Astrocyte of the cerebellum (primary cell): ENCODE results near the gene FANCD2.
"Not testable (repeated sequence)": the region's sequence is repeated elsewhere in the genome, so short reads cannot be mapped to it uniquely, and the experiment has no call there.

Experiments used
- DNase-seq: peaks from one replicate; pipeline ENCODE4 v3.0.0-alpha.2; 2011; ENCODE audit warnings: low read depth
- H3K4me3 ChIP-seq: 2 replicates; pipeline ENCODE4 v1.5.1; 2011; ENCODE audit warnings: mild to moderate bottlenecking, low read depth, low read length, moderate library complexity
- in situ Hi-C: cut with HindIII; loops from 2 replicates; pipeline ENCODE4 v1.10.0; 2017; ENCODE audit warnings: low sequenced_read_pairs
- TF ChIP-seq, protein P1 (sequence below): IDR thresholded peaks from 2 replicates; pipeline ENCODE4 v1.5.1; 2012; ENCODE audit warnings: low read length, low read depth, moderate library complexity, mild to moderate bottlenecking; ENCODE audit errors: missing control alignments

FANCD2 gene

DNA sequence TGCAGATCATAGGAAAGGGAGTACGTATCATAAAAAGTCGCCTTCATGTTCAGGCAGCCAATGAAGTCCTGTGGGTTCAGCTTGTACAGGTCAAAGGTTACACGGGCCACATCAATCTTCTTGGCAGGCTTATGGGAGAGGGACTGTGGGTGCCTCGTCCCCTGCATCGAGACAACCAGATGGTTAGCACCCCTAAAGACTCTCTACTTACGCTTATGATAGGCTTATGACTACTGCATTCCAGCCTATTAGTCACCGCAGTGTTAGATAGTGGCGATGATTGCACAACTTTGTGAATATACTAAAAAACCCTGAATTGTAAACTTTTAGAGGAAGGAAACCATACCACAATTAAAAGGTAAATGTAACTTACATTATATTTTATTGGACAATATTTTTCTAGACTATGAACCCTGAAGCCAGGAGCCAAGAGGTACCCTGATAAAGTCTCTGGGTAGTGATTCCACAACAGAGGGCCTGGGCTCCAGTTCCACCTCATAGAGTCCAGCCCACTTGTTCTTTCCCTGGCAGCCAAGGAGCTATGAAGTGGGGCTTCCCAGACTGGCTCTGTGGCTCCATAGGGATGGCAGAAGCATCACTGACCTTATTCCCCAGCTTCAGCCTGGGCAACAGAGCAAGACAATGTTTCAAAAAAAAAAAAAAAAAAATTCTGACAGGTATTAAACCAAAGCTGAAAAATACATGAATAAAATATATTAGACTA is 2.5 kb upstream of the FANCD2 start:
- H3K4me3 ChIP-seq = no peak overlapping the region
- TF ChIP-seq, protein P1, sequence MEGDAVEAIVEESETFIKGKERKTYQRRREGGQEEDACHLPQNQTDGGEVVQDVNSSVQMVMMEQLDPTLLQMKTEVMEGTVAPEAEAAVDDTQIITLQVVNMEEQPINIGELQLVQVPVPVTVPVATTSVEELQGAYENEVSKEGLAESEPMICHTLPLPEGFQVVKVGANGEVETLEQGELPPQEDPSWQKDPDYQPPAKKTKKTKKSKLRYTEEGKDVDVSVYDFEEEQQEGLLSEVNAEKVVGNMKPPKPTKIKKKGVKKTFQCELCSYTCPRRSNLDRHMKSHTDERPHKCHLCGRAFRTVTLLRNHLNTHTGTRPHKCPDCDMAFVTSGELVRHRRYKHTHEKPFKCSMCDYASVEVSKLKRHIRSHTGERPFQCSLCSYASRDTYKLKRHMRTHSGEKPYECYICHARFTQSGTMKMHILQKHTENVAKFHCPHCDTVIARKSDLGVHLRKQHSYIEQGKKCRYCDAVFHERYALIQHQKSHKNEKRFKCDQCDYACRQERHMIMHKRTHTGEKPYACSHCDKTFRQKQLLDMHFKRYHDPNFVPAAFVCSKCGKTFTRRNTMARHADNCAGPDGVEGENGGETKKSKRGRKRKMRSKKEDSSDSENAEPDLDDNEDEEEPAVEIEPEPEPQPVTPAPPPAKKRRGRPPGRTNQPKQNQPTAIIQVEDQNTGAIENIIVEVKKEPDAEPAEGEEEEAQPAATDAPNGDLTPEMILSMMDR = no peak
- in situ Hi-C loops = no loop called here
- peak; percentile 45 for DNase-seq

DNA sequence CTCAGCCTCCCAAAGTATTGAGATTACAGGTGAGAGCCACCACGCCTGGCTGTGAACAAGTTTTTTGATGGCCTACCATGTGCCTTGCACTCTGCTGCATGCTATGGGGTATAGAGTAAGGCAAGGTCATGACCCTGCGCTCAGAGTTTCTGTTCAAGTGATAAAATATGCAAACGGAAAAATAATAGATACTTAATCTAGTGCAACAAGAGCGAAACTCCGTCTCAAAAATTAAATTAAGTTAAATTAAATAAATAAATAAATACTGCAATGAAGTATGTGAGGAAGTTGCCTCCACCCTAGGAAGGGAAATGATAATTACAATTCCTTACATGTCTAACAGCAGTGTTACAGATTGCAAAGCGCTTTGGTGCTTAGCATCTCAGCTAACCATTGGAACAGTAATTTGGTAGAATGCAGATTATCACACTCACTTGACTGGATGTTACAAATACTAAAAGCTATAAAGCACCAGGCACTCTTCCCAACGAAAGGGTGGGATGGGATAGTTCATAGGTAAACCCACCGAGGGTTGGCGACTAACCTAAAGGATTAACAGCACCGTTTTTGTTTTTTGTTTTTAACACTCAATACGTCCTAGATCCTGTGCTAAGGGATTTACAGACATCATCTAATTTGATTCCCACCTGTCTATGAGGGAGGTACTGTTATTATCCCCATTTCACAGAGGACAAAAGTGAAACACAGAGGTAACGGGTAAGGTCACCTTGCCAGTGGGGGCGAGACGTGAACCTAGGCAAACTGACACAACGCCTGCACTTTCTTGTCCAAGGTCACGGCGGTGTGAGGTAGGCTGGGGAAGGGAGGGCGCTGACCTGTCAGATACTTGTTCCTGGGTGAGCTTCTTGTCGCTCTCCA is 793 bp upstream of the FANCD2 start:
- in situ Hi-C loops = no loop called here
- H3K4me3 ChIP-seq = peak overlapping the region; percentile 94
- TF ChIP-seq, protein P1 = no peak
- DNase-seq = no peak

DNA sequence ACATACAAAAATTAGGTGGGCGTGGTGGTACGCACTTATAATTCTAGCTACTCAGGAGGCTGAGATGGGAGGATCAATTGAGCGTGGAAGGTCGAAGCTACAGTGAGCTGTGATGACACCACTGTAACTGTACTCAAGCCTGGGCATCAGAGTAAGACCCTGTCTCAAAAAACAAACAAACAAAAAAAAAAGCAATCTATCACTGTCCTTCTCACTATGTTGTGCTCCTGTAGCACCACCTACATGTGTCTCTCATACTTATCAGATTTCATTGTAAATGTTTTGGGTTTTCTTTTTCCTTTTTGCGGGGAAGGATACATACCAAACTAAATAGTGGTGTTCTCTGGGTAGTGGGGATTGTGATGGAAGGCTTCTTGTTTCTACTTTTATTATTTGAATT is 14.8 kb downstream of the FANCD2 start:
- no peak overlapping the region for H3K4me3 ChIP-seq
- DNase-seq = no peak
- TF ChIP-seq, protein P1 = no peak
- in situ Hi-C loops = no loop called here

DNA sequence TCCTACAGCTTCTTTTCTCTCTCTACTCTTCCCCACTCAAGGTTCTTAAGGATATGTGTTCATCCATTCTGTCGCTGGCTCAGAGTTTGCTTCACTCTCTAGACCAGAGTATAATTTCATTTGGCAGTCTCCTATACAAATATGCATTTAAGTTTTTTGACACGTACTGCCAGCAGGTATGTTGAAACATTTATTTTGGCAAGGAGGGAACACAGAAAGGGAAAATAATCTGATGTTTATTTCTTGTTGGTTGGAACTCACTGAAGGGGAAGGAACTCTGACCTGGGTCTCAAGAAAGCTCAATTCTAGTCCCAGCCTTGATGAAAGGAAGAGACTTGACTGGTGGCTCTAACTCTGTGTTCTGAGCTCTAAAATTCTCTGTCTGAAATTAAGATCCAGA is 21.6 kb downstream of the FANCD2 start:
- TF ChIP-seq, protein P1 = no peak

DNA sequence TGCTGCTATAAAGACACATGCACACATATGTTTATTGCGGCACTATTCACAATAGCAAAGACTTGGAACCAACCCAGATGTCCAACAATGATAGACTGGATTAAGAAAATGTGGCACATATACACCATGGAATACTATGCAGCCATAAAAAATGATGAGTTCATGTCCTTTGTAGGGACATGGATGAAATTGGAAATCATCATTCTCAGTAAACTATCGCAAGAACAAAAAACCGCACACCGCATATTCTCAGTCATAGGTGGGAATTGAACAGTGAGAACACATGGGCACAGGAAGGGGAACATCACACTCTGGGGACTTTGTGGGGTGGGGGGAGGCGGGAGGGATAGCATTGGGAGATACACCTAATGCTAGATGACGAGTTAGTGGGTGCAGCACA is 26.8 kb downstream of the FANCD2 start:
- in situ Hi-C loops = loop anchor here (10.0 kb wide), 1 partner anchor 192 kb away; the partner anchor contains the start of gene TATDN2
- not testable (repeated sequence) for H3K4me3 ChIP-seq

More for the DNA sequence above, 21.6 kb downstream of the FANCD2 start:
- in situ Hi-C loops = no loop called here
- DNase-seq = no peak
- H3K4me3 ChIP-seq = no peak overlapping the region

DNA sequence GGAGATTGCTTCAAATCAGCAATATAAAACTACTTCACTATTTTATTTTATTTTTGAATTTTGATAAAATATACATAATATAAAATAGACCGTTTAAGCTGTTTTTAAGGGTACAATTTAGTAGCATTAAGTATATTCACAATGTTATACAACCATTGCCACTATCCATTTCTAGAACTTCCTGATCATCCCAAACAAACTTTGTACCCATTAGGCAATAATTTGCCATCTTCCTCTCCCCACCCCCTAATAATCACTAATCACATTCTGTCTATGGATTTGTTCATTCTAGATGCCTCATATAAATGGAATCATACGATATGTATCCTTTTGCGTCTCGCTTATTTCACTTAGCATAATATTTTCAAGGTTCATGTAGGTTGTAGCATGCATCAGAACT is 28.9 kb downstream of the FANCD2 start:
- in situ Hi-C loops = loop anchor here (10.0 kb wide), 1 partner anchor 190 kb away; the partner anchor contains the start of gene TATDN2

More for the DNA sequence above, 26.8 kb downstream of the FANCD2 start:
- DNase-seq = not testable (repeated sequence)

DNA sequence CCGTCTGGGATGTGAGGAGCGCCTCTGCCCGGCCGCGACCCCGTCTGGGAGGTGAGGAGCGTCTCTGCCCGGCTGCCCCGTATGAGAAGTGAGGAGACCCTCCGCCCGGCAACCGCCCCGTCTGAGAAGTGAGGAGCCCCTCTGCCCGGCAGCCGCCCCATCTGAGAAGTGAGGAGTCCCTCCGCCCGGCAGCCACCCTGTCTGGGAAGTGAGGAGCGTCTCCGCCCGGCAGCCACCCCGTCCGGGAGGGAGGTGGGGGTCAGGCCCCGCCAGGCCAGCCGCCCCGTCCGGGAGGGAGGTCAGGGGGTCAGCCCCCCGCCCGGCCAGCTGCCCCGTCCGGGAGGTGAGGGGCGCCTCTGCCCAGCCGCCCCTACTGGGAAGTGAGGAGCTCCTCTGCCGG is 43.8 kb downstream of the FANCD2 start:
- H3K4me3 ChIP-seq, in situ Hi-C loops, DNase-seq: not testable (repeated sequence)

More for the DNA sequence above, 28.9 kb downstream of the FANCD2 start:
- TF ChIP-seq, protein P1 = no peak
- DNase-seq = no peak
- no peak overlapping the region for H3K4me3 ChIP-seq
